HG02610 (cell line): ENCODE data around the gene CRHR2.
"Not testable (repeated sequence)": the region's sequence is repeated elsewhere in the genome, so short reads cannot be mapped to it uniquely, and the experiment has no call there.

Source experiments
- ATAC-seq: cut with Tn5 transposase; IDR thresholded peaks from one replicate; pipeline ENCODE4 v1.9.1; 2021; ENCODE audit warnings: mild to moderate bottlenecking, moderate library complexity; ENCODE audit not compliant: unreplicated experiment

CRHR2 gene

DNA sequence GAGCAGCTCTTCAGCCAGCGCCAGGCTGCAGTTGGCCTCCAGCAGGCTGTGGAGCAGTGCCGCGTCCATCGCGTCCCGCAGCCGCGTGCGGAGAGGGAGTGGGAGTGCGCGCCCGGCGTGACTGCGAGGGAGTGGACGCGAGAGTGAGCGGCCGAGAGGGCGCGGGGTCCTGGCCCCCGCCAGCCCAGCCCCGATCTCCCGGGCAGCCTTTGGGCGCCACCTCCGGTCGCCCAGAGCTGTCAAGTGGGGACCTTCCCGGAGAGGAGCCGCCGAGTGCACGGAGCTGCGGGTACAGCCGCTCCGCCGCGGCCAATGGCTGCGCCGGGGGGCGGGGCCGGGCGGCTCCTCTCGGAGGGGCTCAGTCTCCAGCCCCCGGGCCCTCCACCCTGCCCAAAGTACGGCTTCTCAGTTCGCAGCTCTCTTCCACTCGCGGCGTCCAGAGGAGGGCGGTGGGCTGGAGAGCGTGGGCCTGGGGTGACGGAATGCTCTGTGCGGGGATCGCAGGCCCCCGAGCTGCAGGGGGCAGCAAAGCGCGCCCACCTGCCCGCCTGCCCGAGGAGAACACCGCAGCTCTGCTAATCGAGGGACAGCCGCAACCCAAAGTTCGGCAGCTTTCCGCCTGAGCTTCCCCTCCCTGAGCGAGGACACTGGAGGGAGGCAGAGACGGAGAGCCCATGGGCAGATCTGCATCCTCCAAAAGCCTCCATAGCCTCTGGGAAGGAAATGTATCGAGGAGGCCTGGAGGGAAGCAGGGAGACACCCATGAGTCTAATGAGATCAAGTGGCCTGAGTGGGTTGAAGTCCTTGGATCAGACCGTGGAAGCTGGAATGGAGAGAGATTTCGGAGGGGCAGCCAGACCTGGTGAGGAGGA is at the start of gene CRHR2:
Gene CRHR2 (minus strand): TSS at position 245 of the 872 bp plus-strand sequence. CDS start 176 bp downstream, at position 69.
- no peak for ATAC-seq

DNA sequence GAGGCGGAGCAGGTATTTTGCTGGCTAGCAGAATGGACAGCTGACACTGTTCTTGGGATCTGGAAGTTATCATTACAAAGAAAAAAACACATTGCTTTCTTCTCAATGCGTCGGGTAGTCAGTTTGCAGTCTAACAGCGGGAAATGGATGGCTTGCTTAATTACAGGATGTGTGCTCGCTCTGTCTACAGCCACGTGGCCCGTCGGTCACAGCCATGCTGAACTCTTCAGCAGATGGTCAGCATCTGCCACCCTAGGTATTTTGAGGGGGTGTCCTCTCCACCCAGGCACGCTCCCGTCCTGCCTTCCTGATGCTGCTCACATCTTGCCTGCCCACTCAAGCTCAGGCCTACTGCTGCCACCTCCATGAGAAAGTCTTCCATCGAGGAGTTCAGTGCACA is 49.3 kb upstream of the CRHR2 start:
- ATAC-seq = no peak

DNA sequence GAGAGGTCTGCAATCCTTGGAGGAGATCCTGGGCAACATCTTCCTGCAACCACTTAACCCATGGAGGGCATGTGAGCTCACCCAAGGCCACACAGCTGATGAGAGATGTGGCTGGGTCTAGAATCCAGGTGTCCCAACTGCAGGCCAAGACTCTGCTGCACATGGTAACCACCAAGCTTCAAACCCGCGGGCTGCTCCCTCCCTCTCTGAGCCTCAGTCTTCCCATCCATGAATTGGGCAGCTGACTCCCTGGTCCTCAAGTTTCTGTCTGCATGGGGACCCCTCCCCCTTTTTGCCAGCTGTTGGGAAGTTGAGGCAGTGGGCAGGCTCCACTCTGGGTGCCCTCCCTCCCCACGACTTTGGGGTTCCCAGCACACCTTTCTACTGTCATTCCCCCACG is 48.7 kb upstream of the CRHR2 start:
- no peak for ATAC-seq

- no peak for ATAC-seq
Observed at GRCh38 chr7:30730097-30730496, 47.8 kb upstream of the CRHR2 start.

DNA sequence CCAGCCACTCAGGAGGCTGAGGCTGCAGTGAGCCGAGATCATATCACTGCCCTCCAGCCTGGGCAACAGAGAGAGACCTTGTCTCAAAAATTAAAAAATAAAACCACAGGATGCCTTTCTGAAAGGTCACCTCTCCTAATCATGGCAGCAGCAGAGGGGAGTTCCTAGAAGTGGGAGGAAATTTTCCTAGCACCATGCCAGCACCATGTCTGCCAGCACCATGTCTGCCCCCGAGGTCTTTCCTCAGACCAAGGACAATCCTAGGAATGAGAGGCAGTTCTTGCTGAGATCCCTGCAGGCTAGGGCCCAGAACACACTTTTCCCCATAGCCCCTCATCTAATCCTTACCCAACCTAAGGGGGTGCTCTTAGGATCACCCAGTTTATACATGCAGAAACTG is 47.4 kb upstream of the CRHR2 start:
- no peak for ATAC-seq

DNA sequence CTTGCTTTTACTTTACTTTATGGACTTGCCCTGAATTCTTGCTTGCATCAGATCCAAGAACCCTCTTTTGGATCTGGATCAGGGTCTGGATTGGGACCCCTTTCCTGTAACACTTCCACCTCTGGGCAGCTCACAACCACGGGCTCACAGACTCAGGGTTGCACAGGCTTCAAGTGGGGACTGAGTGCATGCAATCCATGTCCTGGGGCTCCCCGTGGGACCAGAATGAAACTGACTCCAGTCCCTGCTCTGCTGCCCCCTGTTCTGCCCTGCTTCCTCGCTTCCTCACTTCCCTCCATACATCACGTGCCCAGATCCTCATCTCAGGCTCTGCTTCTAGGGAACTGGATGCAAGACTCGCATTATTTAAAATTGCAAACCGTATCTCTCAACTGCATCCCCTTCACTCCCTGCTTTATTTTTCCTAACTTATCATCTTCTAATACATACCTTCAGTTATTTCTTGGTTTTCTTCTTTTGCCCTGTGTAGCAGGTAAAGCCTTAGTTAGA is 46.4 kb upstream of the CRHR2 start:
- ATAC-seq = no peak

DNA sequence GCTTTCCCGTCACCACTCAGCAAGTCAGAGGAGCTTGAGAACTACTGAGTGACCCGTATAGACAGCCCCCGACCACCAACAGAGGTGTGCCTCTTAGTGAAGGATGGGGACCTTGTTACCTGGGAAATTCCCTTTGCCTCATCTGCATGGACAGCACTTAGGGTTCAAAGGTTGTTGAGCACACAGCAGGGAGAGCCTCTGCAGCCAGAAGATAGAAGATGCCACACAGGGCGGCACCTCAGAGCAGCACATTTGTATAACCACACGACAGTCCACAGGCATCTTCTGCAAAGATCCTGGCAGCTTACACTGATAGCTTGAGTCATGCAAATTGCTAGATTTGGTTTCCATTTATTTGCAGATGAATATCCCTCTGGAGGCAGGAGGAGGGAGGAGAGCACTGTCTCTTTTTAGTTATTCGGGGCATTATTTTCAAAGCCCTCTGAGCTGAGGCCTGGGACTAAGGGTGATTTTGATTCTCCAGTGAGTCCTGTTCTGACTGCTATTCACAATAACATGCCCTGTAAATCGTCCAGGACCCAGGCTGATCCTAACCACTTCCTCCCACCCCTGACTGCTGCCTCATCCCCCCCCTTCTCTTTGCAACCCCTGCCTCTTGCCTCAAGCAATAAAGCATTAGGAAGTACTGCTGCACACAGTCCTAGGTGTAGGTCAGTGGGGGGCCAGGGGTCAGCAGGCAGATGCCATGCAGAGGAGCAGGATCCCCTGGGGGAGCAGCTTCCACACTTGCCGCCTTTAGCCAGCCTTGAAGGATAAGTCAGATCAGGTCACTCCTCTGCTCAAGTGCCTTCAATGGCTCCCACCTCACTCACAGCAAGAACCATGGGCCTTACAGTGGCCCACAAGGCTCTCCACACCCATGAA is 45.0 kb upstream of the CRHR2 start:
- no peak for ATAC-seq

DNA sequence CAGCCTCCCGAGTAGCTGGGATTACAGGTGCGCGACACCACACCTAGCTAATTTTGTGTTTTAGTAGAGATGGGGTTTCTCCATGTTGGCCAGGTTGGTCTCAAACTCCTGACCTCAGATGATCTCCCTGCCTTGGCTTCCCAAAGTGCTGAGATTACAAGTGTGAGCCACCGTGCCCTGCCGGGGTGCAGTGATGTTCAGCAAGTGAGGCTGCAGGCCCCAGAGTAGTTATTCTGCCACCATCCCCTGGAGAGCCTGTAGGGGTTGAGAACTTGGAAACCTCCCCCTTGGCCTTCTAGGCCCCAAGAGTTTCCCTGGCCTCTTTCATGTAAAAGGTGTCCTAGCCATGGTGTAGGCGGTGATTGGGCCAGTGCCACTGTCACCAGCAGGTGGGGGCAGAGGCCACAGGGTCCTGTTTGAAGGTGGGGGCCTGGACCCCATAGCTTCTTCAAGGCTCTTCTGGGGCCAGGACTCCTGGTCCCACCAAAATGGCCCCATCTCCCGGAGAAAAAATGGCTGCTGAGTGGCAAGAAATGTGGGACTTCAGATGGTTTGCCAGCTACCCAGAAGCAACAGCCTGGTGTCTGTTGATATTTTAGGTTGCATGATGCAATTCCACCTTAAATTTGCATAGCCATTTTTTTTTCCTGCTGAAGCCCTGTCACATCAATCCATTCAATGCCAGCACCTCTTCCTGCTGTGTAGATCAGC is 44.2 kb upstream of the CRHR2 start:
- ATAC-seq = no peak

DNA sequence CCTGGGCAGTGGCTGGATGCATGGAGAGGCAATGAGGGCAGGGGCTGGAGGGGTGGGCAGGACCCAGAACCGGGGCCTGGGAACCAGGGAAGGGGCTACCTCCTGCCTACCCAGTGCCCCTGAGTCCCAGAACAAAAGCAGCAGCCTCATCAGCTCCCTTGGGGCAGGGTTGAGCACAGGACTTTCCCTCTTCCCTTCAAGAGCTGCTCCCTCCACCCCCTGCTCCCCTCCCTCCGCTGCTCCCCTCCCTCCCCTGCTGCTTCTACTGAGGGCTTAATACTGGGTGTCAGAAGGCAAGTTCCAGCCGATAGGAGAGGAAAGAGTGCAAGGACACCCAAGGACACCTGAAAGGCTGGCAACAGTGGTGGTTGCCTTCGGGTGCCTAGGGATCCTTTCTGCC is 41.5 kb upstream of the CRHR2 start:
- no peak for ATAC-seq

- ATAC-seq = no peak
Observed at GRCh38 chr7:30722671-30723070, 40.4 kb upstream of the CRHR2 start.

DNA sequence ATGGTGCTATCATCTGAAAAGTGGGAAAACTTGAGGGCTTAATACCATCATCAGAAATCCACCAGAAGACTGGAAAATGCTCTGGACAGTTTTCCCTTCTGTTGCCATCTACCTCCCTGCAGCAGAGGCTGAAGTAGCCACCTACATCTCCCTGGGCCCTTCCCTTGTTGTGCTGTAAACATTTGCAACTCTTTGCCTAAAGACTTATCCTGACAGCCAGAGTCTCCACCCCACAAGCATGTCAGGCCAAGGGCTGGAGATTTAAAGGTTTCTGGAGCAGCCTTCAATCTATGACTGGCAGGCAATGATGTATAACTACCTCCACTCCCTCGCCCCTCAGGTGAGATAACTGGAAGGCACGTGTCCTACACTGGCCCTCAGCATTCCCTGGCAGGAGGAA is 39.9 kb upstream of the CRHR2 start:
- no peak for ATAC-seq

GRCh38 chr7:30721211-30721610 is 39.0 kb upstream of the CRHR2 start:
- ATAC-seq = no peak

DNA sequence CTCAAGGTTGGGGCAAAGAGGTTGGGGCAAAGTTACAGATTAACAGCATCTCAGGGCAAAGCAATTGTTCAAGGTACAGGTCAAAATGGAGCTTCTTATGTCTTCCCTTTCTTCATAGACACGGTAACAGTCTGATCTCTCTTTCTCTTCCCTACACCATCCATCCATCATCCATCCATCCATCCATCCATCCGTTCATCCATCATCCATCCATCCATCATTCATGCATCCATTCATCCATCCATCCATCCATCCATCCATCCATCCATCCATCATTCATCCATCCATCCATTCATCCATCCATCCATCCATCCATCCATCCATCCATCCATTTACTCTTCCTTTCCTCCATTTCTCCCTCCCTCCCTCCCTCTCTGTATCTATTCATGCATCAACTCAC is 37.2 kb upstream of the CRHR2 start:
- not testable (repeated sequence) for ATAC-seq

DNA sequence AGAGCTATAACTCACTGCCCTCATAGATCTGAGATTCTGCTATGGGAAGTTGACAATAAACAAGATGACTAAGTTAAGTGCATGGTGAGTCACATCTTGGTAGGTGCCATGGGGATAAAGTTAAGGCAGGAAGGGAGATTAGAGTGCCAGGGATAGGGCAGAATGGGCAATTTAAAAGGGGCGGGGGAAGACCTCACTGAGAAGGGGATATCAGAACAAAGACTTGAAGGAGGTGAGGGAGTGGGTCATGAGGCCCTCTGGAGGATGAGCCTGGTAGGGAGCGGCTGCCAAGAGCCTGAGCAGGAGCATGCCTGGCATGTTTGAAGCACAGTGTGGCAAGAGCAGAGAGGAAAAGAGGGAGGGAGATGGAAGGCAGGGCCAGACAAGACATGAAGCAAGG is 34.9 kb upstream of the CRHR2 start:
- ATAC-seq = no peak

- ATAC-seq = no peak
Observed at GRCh38 chr7:30714129-30714528, 31.9 kb upstream of the CRHR2 start.

DNA sequence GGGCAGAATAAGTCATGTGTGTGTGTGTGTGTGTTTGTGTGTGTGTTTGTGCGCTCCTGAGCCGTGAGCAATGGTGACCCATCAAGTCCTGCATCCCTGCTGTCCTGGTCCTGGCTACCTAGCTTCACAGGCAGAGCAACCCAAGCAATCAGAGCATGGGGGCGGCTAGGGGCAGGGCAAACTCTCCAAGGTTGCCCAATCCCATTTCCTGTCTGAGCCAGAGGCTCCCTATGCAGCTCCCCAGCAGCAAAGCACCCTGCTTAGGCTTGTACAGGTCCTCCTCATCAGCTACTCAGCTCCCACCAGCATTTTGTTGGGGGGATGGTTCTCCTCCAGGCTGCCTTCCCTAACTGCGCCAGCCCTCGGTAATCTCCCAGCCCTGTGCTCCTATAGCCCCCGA is 31.1 kb upstream of the CRHR2 start:
- ATAC-seq = no peak

- ATAC-seq = no peak
Observed at GRCh38 chr7:30710669-30711068, 28.4 kb upstream of the CRHR2 start.

- ATAC-seq = no peak
Observed at GRCh38 chr7:30709549-30709948, 27.3 kb upstream of the CRHR2 start.

- ATAC-seq = no peak
Observed at GRCh38 chr7:30708983-30709382, 26.7 kb upstream of the CRHR2 start.

GRCh38 chr7:30708412-30708811 is 26.2 kb upstream of the CRHR2 start:
- no peak for ATAC-seq
